ENCODE results near the gene BCORL1.

The BCORL1 gene

DNA sequence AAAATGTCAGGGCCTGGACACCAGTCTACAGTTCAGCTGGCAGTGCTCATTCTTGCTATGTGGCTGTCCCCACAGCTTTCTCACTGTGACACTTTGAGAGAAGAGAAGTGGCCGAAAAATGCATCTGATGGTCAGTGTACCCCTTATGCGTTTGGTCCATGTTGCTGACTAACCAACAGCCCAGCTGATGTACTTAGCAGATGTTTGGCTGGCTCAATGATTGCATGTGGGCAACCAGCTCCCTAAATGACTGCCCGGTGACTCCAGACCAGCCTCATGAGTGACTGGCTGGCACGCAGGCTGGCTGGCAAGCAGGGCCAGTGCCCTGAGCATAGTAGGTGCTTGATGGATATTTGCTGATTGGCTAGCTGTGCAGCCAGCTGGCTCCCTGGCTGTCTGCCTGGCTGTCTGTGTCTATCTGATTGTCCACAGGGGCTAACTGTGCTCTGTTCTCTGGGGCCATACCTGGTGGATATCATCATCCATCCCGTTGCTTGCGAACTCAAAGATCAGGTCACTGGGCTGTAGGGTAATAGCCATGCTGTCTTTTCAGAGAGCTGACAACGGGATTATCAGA, 98.4 kb downstream of the BCORL1 start:
- Histone ChIP-seq H2AFZ (ENCODE audit: low read depth, low read length) (no peak overlapping the region), H3K9me3 (ENCODE audit: insufficient read depth, low read length, severe bottlenecking) (no peaks in the 10 kb centered on the region), H3K27ac (ENCODE audit: low read length) (peak overlapping the region; percentile 90), H3K27me3 (ENCODE audit: insufficient read depth, low read length, poor library complexity) (no peaks in the 10 kb centered on the region), H3K4me2 (ENCODE audit: insufficient read depth, low read length) (no peak overlapping the region), H3K79me2 (ENCODE audit: insufficient read depth, low read length) (peaks cover 13% of the 10 kb centered on the region), H3K9ac (ENCODE audit: low read depth, low read length) (no peak overlapping the region), H3K4me1 (ENCODE audit: insufficient read depth, low read length) (peaks cover 33% of the 10 kb centered on the region), H3K4me3 (ENCODE audit: low read depth in 1 of 2, low read length in 2 of 2) (no peak overlapping the region), H3K36me3 (ENCODE audit: insufficient read depth, low read length) (no peaks in the 10 kb centered on the region; the same call in 1 of the 2 replicates), H4K20me1 (ENCODE audit: insufficient read depth, low read length) (no peaks in the 10 kb centered on the region)
- no peak for ATAC-seq (ENCODE audit: insufficient read depth, low read depth)
- no peak for DNase-seq
- TF ChIP-seq, protein P1, sequence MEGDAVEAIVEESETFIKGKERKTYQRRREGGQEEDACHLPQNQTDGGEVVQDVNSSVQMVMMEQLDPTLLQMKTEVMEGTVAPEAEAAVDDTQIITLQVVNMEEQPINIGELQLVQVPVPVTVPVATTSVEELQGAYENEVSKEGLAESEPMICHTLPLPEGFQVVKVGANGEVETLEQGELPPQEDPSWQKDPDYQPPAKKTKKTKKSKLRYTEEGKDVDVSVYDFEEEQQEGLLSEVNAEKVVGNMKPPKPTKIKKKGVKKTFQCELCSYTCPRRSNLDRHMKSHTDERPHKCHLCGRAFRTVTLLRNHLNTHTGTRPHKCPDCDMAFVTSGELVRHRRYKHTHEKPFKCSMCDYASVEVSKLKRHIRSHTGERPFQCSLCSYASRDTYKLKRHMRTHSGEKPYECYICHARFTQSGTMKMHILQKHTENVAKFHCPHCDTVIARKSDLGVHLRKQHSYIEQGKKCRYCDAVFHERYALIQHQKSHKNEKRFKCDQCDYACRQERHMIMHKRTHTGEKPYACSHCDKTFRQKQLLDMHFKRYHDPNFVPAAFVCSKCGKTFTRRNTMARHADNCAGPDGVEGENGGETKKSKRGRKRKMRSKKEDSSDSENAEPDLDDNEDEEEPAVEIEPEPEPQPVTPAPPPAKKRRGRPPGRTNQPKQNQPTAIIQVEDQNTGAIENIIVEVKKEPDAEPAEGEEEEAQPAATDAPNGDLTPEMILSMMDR (IDR thresholded peaks at IDR 0.05; ENCODE audit: borderline replicate concordance, extremely low read depth, low read length, poor library complexity, severe bottlenecking), result no peak
- TF ChIP-seq EZH2 (IDR thresholded peaks at IDR 0.05; ENCODE audit: borderline replicate concordance, low read depth, low read length, severe bottlenecking), result no peak

DNA sequence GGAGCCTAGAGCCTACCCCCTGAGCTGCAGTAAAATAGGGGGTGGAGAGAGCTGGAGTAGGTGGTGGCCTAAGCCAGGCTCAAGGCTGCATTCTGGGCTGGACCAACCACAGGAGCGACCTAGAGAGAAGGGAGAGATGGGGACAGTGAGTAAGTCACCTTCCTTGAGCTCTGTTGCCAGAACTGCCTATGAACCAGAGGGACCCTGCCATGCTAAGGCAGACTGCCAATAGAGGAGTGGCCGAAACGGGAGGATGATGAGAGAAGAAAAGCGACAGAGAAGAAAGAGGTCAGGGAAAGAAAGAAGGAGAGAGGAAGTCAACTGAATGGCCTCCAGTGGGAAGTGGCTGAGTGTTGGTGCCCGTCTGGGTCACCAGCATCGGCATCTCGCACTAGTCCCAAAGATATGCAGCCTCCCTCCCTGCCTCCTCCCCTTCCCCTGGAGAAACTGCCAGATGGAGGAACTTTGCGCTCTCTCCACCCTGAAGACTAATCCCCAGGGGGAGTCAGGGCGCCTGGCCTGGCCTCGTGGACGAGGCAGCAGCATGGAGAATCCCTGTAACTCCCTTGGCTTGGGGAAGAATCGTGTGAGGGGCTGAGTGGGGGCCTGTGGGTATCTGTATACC, 99.1 kb downstream of the BCORL1 start:
- no peak for DNase-seq
- H3K79me2 ChIP-seq (ENCODE audit: insufficient read depth, low read length), result peaks cover 14% of the 10 kb centered on the region
- H3K4me1 ChIP-seq (ENCODE audit: insufficient read depth, low read length), result peaks cover 40% of the 10 kb centered on the region
- peak overlapping the region; percentile 68; the same call in 1 of the 2 replicates for H2AFZ ChIP-seq (ENCODE audit: low read depth, low read length)
- ATAC-seq (ENCODE audit: insufficient read depth, low read depth), result no peak
- peak overlapping the region in 1 of 2 experiments; percentile 54; a peak in 2 of 4 replicates for H3K4me3 ChIP-seq (ENCODE audit: low read depth in 1 of 2, low read length in 2 of 2)
- H3K27ac ChIP-seq (ENCODE audit: low read length), result peak overlapping the region; percentile 90
- H3K36me3 ChIP-seq (ENCODE audit: insufficient read depth, low read length), result no peaks in the 10 kb centered on the region; the same call in 1 of the 2 replicates
- H3K9ac ChIP-seq (ENCODE audit: low read depth, low read length), result peak overlapping the region; percentile 54
- TF ChIP-seq, protein P1 (IDR thresholded peaks at IDR 0.05; ENCODE audit: borderline replicate concordance, extremely low read depth, low read length, poor library complexity, severe bottlenecking), result no peak
- TF ChIP-seq EZH2 (IDR thresholded peaks at IDR 0.05; ENCODE audit: borderline replicate concordance, low read depth, low read length, severe bottlenecking), result no peak
- H4K20me1 ChIP-seq (ENCODE audit: insufficient read depth, low read length), result peaks cover 5% of the 10 kb centered on the region; the same call in 1 of the 2 replicates
- no peaks in the 10 kb centered on the region for H3K27me3 ChIP-seq (ENCODE audit: insufficient read depth, low read length, poor library complexity)
- peak overlapping the region; percentile 80 for H3K4me2 ChIP-seq (ENCODE audit: insufficient read depth, low read length)
- H3K9me3 ChIP-seq (ENCODE audit: insufficient read depth, low read length, severe bottlenecking), result no peaks in the 10 kb centered on the region

DNA sequence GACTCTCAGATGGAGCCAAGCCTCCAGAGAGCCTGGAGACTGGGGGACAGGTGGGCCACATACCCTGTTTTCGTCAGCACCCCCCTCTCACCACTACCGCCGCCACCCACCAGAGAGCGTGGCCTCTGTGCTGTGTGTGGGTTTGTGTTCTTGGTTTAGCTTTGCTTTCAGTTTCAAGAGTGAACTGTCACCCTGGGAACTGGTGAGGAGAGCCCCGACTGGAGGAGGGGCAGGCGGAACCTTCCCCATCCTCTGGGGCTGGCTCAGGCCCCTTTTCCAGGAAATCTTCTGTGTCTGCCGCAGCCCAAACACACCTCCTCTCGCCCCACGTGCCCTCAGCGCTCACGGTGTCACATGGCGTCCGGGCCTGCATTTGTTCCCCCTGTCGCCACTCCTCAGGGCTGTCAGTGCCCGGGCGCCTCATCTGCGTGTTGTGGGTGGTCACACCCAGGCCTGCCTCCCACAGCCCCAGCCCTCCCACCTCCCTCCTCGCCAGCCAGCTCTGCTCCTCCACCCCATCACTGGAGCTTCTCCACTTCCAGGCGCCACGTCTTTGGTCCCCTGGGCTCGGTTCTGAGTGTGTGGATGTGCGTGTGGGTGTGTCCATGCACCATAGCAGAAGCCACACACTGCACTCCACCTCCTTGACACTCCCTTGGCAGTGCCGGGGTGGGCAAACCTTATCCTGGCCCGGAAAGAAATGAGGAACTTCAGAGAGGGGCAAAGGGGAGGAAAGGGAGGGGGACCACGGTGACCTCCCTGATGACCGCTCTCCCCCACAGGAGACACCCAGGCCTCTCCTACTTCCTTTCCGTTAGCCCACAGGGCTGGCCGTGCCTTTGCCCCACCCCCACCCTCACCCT, 100.0 kb downstream of the BCORL1 start:
- Histone ChIP-seq H3K36me3 (ENCODE audit: insufficient read depth, low read length) (no peaks in the 10 kb centered on the region; the same call in 1 of the 2 replicates), H3K4me2 (ENCODE audit: insufficient read depth, low read length) (peak overlapping the region; percentile 80), H2AFZ (ENCODE audit: low read depth, low read length) (peak overlapping the region; percentile 68), H3K79me2 (ENCODE audit: insufficient read depth, low read length) (peaks cover 14% of the 10 kb centered on the region), H3K27ac (ENCODE audit: low read length) (peak overlapping the region; percentile 90), H3K9ac (ENCODE audit: low read depth, low read length) (peak overlapping the region; percentile 54), H4K20me1 (ENCODE audit: insufficient read depth, low read length) (peaks cover 6% of the 10 kb centered on the region; the same call in 1 of the 2 replicates), H3K4me1 (ENCODE audit: insufficient read depth, low read length) (peaks cover 49% of the 10 kb centered on the region), H3K9me3 (ENCODE audit: insufficient read depth, low read length, severe bottlenecking) (no peaks in the 10 kb centered on the region), H3K4me3 (ENCODE audit: low read depth in 1 of 2, low read length in 2 of 2) (peak overlapping the region in 1 of 2 experiments; percentile 54; a peak in 2 of 4 replicates), H3K27me3 (ENCODE audit: insufficient read depth, low read length, poor library complexity) (no peaks in the 10 kb centered on the region)
- ATAC-seq (ENCODE audit: insufficient read depth, low read depth) (peak; percentile 82), DNase-seq (peak; percentile 91)
- TF ChIP-seq, protein P1 (IDR thresholded peaks at IDR 0.05; ENCODE audit: borderline replicate concordance, extremely low read depth, low read length, poor library complexity, severe bottlenecking), result peak; percentile 79
- no peak for TF ChIP-seq EZH2 (IDR thresholded peaks at IDR 0.05; ENCODE audit: borderline replicate concordance, low read depth, low read length, severe bottlenecking)
